NCI-H748 (cell line): ENCODE measurements around the gene NAV2.

Experiments used
- DNase-seq: peaks from one replicate; lab custom pipeline; 2025; ENCODE audit not compliant: unreplicated experiment; lab: John Stamatoyannopoulos, UW

Gene NAV2

GRCh38 chr11:19805376-19805775 lies 92.7 kb downstream of the NAV2 start:
- DNase-seq: no peak

DNA sequence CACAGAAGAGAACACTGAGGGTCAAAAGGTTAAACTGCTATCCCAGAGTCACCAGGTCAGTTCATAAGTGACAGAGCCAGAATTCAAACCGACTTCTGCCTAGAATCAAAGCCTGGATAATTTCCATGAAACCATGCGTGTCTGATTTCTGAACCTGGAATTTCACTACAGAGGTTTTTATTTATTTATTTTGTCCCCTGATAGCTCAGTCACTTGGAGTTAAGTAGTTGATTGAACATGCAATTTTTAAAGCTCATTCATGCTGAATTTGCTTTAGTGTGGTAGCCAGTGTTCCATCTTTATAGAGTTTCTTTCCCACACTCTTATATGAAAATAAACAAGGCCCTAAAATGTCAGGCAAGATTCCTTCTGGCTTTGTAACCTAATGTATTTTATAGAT lies 93.2 kb downstream of the NAV2 start:
- no peak for DNase-seq

- no peak for DNase-seq
Observed at GRCh38 chr11:19806251-19806650, 93.6 kb downstream of the NAV2 start.

DNA sequence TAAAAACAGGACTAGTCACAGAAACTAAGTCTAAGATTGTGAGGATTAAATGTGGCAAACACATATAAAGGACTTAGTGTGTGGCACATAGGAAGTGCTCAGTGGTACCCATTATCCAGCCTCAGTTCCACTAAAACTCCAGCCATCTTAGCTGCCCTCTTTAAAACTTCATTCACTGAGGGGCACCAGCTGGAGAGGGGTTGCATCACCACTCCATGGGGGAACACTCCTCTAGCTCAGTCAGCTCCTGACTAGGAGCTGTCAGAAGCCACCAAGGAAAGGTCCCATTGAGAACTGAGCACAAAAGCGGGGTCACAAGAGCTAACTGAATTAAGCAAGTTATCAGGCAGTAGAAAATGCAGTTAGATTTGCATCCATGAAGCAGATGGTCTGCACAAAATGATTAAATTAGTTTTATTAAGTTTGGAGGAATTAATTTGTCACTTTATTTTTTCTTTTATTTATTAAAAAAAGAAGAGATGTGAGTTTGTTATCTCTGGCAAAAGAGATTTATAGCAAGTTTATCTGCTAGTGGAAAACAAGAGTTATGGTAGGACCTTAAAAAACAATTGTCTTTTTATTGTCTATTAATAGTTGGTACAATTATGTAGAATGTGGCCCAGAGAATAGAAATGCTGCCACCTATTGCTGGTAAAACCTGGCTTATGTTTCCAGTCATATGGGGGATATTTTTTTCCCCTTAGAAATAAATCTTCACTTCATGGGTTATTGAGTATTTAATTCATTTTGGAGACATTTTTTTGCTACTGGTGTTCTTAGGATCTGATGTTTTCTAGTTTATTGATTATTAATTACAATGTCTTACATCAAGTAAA lies 95.7 kb downstream of the NAV2 start:
- no peak for DNase-seq

DNA sequence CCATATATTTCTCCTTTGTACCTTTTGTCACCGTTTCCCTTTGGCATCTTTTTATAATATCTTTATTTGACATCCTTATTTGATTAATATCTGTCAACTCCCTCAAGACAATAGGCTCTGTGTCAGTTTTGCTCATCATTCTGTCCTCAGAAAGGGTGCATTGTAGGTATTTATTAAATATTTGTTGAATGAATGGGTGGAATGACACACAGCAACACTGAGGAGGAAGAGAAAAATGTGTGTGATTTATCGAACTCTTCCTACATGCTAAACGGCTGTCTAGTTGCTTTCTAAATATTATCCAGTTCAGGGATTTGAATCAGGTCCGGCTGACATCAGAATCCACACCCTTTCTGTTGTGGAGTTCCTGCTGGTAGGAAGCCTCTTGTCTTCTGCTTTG lies 98.2 kb downstream of the NAV2 start:
- no peak for DNase-seq

GRCh38 chr11:19811380-19811779 lies 98.7 kb downstream of the NAV2 start:
- no peak for DNase-seq

GRCh38 chr11:19812096-19812495 lies 99.5 kb downstream of the NAV2 start:
- DNase-seq: no peak

DNA sequence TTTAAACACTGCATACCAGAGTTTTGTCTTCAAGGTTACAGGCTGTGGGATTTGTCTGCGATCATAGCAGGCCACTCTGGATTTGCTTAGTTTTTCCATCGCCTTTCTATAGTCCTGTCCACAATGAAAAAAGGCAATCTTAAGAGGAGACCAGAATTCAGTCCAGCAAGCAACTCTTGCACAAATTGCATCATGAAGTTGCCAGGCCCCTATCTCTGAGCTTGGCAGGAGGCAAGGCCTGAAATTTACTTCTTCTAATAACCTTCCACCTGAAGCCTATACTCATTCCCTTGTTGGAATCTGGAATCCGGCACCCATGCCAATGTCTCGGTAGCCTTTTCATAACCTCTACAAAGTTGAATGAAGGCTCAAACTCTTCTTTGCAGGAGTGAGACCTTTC lies 100.1 kb downstream of the NAV2 start:
- no peak for DNase-seq

GRCh38 chr11:19813158-19813879 lies 100.7 kb downstream of the NAV2 start:
- no peak for DNase-seq

DNA sequence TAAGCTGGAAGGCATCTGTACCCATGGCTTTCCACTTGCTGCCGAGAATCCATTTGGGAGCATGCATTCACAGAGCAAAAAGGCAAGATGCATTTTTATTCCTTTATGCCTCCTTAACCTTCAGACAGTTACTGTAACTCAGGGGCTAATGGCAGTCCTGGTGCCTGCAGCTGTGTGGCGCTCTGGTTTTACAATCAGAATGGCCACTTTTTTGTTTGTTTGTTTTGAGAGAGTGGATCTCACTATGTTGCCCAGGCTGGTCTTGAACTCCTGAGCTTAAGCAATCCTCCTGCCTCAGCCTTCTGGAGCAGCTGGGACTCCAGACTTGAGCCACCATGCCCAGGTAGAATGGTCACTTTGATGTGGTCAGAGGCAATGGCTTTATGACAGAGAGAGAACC lies 101.8 kb downstream of the NAV2 start:
- no peak for DNase-seq

DNA sequence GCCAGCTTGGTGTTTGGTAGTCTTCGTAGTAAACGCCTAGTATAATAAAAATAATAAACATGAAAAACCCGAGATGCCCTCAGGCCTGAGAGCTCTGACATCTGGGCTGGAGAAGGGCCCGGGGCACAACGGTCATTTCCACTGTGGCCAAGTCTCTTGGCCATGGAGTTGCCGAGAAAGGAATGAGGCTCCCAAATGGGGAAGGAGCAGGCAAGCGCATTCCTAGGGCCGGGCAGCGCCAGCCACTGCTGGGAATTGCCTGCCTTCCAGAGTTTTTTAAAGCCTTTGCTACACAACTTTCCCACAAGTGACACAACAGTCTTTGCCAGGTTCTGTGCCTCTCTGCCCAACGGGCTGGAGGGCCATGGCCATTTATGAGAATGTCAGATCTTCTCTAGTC lies 103.4 kb downstream of the NAV2 start:
- DNase-seq: no peak

DNA sequence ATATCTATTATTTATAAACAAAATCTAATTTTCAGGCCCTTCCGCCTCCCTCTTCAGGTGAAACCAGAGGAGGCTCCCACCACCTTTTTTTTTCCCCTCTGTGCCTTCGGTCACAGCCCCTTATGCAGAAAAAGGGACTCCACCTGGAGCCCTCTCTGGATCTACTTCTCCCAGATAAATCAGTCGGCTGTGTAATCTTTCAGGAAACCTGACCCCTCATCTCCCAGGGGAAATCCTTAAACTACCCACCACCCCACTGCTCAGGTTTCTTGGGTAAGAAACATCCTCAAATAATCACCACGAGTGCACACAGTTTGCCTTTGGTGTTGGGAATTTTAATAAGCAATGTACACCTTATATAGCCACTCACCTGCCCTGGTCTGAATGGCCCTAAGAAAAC lies 104.2 kb downstream of the NAV2 start:
- DNase-seq: no peak

DNA sequence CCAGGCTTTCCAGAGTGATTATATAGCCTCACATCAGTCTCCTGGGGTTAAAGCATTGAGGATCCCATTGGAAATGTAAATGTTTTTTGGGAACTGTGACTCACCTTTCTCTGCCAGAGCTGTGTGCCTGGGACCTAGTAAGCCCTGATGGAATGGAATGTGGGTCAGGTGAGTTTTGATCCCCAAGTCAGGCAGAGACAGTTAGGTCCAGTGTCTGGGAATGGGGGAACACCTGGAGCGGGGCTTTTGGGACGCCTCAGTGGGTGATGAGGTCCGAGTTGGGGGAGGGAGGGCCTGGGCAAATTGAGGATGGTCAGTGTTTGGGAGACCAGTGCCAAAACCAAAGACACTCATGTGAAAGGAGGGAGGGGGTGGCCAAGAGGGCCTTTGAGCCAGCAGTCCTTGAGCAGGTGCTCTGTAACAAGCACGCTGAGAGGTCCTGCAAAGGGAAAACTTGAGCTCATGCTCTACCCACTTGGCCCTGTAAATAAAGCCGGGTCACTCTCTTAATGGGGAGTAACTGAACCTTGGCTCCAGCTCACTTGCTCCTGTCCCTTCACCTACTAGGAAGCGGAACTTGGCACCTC lies 104.7 kb downstream of the NAV2 start:
- no peak for DNase-seq

DNA sequence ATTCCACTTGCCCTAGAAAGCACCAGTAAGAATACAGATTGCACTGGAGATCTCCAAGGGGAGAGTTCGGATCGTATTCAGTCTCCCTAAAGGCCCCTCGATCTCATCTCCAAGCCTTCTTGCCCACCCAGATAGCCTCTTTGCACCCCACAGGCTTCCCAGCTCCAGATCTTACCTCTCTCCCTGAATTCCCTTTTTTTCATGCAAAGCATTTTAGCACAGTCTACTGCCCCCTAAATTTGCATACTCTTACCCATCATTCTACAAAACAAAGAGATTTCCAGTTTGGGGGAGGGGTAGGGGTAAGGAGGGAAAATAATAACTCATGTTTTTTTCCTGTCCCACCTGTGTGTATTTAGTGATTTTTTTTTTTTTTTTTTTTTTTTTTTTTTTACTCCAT lies 105.2 kb downstream of the NAV2 start:
- DNase-seq: no peak

GRCh38 chr11:19818619-19819018 lies 106.0 kb downstream of the NAV2 start:
- no peak for DNase-seq

- peak; percentile 7 for DNase-seq
Observed at GRCh38 chr11:19819148-19819547, 106.5 kb downstream of the NAV2 start.

- DNase-seq: no peak
Observed at GRCh38 chr11:19820100-19820499, 107.5 kb downstream of the NAV2 start.

DNA sequence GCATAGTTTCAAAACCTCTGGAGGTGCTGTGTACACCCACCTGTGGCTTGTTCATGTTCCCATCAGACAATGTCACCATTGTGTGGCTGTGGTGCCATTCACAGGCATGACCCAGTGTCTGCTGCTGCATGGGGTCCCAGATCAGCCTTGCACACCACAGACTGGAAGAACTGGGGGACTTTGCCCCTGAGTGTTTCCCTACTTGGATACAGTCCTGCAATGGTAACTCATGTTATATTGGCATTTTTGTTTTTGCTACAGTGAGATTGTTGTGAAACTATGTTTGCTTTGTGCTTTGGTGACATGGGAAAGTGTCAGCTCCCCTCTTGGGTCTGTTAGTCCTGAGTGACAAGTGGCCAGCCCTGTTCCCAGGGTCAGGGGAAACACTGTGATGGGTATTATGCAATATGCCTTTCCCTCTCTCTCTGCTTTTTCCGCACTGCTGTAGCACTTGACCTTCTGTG lies 108.8 kb downstream of the NAV2 start:
- no peak for DNase-seq

DNA sequence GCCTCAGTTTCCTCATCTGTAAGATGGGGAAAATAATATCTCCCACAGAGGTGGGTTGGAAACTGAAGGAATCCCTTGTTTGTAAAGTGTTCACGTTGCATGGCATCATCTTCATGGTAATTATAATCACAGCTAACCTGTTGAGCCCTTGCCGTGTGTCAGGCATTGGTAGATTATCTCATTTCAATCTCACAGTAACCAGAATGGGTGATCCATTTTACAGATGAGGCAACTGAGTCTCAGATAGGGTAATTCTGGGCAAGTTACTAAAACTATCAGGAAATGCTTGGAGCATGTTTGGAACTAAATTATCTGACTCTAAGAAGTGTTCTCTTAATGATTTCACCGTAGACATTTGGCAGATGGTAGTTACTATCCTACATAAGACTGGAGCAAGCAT lies 109.4 kb downstream of the NAV2 start:
- DNase-seq: no peak

DNA sequence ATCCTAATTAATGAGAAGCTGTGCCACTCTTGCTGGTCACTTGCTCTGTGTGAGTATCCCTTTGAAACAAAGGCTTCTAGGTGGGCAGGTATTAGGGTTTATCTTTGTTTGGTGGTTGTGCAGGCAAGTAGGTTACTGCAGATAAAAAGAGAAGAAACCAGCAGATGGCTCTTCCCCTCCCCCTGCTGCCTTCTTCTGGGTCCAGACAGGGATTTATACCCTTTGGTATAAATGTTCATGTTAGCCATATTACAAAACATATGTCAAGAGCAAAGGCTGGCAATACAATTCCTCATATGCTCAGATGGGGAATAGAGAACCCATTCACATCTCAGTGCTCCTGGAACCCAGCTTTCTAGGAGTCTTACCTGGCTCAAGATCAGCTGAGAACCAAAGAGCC lies 109.9 kb downstream of the NAV2 start:
- no peak for DNase-seq

- DNase-seq: no peak
Observed at GRCh38 chr11:19826606-19827005, 114.0 kb downstream of the NAV2 start.
